HG03196 (cell line): Measurements from ENCODE around the gene FSTL1.

Experiments used
- ATAC-seq: cut with Tn5 transposase; IDR thresholded peaks from one replicate; pipeline ENCODE4 v1.9.1; 2021; ENCODE audit not compliant: unreplicated experiment

FSTL1 gene

GRCh38 chr3:120450600-120451271, at the start of gene FSTL1:
Gene FSTL1, minus strand, starts transcription at chr3:120450992. Its CDS starts 246 bp downstream, at chr3:120450746.
- ATAC-seq, result no peak

- ATAC-seq, result no peak
Observed at GRCh38 chr3:120498556-120499346, 48.0 kb upstream of the FSTL1 start.

GRCh38 chr3:120497818-120498217, 47.0 kb upstream of the FSTL1 start:
- ATAC-seq, result no peak

GRCh38 chr3:120497336-120497735, 46.5 kb upstream of the FSTL1 start:
- ATAC-seq, result no peak

GRCh38 chr3:120496278-120497002, 45.6 kb upstream of the FSTL1 start:
- no peak for ATAC-seq

GRCh38 chr3:120495809-120496208, 45.0 kb upstream of the FSTL1 start:
- ATAC-seq, result no peak

GRCh38 chr3:120492103-120492502, 41.3 kb upstream of the FSTL1 start:
- ATAC-seq, result no peak

GRCh38 chr3:120489421-120489820, 38.6 kb upstream of the FSTL1 start:
- no peak for ATAC-seq

GRCh38 chr3:120488296-120488695, 37.5 kb upstream of the FSTL1 start:
- no peak for ATAC-seq

GRCh38 chr3:120487191-120487650, 36.4 kb upstream of the FSTL1 start:
- no peak for ATAC-seq

- ATAC-seq, result no peak
Observed at GRCh38 chr3:120481081-120481480, 30.3 kb upstream of the FSTL1 start.

- no peak for ATAC-seq
Observed at GRCh38 chr3:120477781-120478180, 27.0 kb upstream of the FSTL1 start.

GRCh38 chr3:120475722-120476377, 25.1 kb upstream of the FSTL1 start:
- ATAC-seq, result no peak

GRCh38 chr3:120473896-120474675, 23.3 kb upstream of the FSTL1 start:
- no peak for ATAC-seq

GRCh38 chr3:120473389-120473788, 22.6 kb upstream of the FSTL1 start:
- no peak for ATAC-seq

- ATAC-seq, result no peak
Observed at GRCh38 chr3:120472121-120472844, 21.5 kb upstream of the FSTL1 start.

- ATAC-seq, result no peak
Observed at GRCh38 chr3:120471643-120472042, 20.9 kb upstream of the FSTL1 start.

- no peak for ATAC-seq
Observed at GRCh38 chr3:120470870-120471269, 20.1 kb upstream of the FSTL1 start.

GRCh38 chr3:120469882-120470301, 19.1 kb upstream of the FSTL1 start:
- ATAC-seq, result no peak

GRCh38 chr3:120469440-120469839, 18.6 kb upstream of the FSTL1 start:
- no peak for ATAC-seq
